Activated CD4-positive, CD25-positive, alpha-beta regulatory T cell treated with anti-CD3 and anti-CD28 coated beads, Interleukin-2, amount 50 U/mL, for 72 hours (primary cell): ENCODE data around the gene TMEM151B.
"Not testable (repeated sequence)": the region's sequence is repeated elsewhere in the genome, so short reads cannot be mapped to it uniquely, and the experiment has no call there.

Experiments used
- DNase-seq: peaks from one replicate; pipeline ENCODE4 v3.0.0; 2021

TMEM151B gene

DNA sequence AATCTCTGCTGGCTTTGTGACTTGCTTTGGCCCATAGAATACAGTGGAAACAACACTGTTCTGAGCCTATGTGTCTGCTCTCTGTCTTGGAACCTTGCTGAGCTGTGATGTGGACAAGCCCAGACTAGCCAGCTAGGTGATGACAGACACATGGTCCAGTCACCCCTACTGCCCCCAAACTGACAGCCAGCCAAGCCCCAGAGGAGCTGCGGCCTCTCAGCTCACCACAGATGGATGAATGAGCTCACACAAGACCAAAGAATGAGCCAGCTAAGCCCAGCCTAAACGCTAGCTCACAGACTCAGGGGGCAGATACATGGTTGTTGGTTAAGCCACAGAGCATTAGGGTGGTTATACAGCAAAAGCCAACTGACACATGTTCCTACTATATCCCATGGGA lies 38.8 kb downstream of the TMEM151B start:
- DNase-seq: no peak

DNA sequence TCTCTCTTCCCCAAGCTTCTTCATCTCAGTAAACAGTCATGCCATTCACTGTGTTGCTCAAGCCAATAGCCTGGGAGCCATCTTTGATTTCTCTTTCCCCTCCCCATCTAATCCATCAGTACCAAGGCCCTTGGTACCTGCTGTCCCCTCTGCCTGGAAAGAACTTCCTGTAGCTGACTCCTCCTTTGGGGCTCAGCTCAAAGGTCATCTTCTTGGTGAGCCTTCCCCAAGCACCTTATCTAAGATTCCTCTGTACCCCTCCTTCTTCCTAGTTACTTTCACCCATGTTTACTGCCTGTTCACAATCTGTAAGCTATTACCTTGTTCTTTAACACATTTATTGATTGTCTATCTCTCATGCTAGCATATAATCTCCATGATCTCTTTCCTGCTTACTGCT lies 39.4 kb downstream of the TMEM151B start:
- DNase-seq: no peak

DNA sequence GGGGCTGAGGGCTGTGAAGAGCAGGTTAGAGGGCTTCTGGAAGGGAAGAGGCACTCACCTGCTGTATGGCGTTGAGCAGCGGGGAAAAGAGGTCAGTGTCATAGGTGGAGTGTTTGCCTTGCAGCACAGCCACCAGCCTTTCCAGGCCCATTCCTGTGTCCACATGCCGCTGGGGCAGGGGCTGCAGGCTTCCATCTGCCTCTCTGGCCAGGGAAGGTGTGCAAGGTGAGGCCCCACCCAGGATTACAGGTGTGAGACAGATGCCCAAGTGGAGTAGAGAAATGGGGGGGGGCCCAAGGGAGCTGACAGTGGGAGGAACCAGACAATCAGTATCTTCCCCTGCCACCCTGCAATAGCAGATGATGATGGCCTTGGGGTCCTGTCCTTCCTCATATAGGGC lies 40.0 kb downstream of the TMEM151B start:
- DNase-seq: no peak

DNA sequence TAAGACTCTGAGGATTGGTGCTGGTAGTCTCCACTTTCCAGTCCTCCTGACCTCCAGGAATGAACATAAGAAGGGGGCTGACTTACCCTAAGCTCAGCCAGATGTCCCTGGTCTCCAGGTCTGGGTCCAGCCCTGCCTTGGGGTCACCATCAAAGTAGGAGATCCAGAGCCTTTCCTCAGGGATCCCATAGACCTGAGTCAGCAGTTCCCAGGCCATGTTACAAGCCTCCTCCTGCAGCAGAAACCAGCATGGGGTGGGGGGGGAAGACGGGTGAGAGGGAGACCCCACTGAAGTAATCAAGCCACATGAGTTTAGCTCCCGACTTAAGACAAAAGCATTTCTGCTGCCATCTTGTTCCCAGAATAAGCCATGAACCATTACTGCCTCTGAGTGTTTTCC lies 41.1 kb downstream of the TMEM151B start:
- DNase-seq: no peak

DNA sequence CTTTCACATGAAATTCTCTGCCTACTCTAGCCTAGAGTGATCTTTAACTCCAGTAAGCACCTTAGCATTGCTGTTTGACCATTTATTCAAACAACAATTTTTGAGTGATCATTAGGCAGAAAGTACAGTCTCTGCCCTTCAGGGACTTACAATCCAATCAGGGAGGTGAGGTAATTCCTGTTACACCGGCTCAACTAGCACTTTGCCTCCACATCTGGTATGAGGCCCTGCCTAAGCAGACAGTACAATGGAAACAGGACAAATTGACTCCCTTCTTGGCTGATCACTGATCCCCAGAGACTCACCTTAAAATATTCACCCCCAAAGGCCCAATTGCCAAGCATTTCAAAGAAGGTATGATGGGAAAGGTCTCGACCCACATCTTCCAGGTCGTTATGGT lies 41.5 kb downstream of the TMEM151B start:
- DNase-seq: no peak

DNA sequence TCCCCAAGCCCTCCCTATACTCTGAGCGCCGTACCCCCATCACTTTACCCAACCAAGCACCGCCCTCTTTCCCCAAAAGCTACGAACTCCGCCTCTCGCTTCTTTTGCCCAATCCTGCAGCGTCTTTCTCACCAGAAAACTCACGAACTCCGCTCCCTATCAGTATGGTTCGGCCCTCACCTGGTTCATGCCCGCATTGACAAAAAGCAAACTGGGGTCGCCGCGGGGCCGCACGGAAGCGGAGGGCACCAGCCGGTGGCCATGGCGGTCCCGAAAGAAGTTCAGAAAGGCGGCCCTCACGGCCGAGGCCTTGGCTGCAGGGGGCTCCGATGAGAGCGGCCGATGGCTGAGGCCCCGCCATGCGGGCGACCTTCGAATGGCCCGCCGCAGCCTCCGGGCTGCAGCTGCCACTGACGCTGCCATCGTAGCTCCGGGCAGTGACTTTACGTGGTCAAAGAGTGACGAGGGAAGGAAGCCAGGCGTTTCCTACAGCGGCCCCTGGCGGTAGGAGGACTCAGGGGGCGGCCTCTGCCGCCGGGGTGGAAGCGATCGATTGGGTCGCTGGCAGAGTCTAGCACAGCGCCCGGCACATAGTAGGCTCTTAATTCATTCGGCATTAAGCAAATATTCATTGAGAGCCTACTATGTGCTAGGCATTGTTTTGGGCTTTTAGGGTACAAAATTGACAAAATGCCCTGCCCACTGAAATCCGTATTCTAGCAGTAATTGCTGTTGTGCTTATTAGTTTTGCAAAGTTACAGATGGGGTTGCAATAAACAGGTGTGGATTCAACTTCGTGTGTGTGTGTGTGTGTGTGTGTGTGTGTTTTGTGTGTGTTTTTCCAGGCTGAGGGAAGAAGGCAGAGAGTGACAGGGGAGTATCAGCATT lies 42.9 kb downstream of the TMEM151B start, which contains the start of gene AARS2:
TSS of gene AARS2 (minus strand) at position 447 of the 888 bp plus-strand sequence. CDS start at position 423, 24 bp downstream.
- DNase-seq: peak; percentile 97

DNA sequence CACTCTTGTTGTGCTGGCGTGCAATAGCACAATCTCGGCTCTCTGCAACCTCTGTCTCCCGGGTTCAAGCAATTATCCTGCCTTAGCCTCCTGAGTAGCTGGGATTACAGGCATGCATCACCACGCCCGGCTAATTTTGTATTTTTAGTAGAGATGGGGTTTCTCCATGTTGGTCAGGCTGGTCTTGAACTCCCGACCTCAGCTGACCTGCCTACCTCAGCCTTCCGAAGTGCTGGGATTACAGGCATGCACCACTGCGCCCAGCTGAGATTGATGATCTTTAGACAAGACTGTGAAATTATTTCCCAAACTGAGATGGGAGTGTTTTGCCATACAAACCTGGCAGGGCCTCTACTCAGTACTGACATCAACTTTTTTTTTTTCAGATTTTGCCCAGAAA lies 44.4 kb downstream of the TMEM151B start:
- DNase-seq: not testable (repeated sequence)

DNA sequence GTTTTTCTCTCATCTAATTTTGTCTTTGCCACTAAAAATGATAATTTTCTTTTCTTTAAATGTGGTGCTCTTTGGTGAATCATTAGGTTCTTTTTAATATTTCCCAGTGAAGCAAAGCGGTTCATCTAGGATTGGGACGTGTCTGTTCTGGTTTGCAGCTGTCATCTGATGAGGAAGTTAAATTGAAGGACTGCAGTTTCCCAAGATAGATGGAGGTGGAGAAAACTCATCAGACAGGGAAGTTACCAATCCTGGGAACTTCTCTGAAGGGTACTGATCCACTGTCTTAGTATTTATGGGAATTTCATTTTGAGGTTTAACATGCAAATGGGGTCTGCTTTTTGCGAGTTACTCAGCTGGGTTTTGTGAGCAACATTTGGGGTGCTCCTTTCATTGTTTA lies 45.3 kb downstream of the TMEM151B start:
- no peak for DNase-seq

DNA sequence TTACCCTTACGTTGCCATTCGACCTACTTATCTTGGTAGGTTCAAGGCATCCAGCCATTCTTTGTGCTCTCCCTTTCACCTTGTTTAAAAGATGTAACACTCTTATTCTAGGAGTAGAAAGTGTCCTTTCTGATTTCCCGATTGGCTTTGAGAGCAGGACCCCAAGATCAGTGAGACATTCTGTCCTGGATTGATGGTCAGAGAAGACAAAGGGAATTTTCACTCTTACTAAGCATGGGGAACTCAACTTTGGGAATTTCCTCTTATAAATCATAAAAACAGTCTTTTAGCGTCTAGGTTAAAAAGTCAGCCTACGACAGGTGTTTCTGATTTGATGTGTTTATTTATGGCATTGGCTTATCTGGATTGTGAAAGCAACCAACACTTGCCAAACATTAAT lies 45.7 kb downstream of the TMEM151B start:
- DNase-seq: no peak

DNA sequence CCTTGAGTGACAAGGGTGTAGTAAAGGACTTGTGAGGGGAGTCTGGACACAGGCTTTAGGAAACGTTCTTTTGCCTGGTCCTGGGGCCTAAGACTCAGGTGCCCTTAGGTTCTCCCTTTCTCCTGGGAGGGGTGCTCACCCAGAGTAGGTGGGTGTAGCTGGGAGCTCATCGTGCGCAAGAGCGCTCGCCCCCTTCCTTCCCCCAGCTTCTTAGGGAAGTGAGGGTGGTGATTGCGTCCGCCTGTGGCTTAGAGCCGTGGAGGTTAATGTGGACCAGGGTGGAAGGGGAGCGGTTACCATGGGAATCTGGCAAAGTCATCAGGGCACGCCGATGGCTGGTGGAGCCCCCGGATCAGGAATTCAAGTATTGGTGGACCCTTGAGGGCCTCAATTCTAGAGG lies 46.2 kb downstream of the TMEM151B start:
- no peak for DNase-seq

DNA sequence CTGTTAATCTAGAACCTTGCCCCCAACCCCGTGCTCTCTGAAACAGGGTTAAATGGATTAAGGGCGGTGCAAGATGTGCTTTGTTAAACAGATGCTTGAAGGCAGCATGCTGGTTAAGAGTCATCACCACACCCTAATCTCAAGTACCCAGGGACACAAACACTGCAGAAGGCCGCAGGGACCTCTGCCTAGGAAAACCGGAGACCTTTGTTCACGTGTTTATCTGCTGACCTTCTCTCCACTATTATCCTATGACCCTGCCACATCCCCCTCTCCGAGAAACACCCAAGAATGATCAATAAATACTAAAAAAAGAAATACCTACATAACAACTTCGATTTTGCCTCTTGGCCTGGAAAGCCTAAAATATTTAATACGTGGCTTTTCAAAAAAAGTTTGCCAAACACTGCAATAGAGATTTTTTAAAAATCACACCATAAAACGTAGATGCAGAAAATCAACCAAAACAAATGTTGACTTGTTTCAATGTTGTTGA lies 46.9 kb downstream of the TMEM151B start:
- not testable (repeated sequence) for DNase-seq

DNA sequence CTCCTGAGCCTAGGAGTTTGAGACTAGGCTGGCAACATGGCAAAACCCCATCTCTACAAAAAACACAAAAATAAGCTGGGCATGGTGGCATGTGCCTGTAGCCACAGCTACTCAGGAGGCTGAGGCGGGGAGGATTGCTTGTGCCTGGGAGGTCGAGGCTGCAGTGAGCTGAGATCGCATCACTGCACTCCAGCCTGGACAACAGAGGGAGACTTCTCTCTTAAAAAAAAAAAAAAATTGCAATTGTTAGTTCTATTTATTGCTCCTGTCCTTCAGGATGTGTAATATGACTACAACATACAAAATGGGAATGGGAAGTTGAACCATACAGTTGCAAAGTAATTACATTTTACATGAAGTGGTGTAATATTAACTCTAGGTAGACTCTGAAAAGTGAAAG lies 51.0 kb downstream of the TMEM151B start:
- DNase-seq: no peak

DNA sequence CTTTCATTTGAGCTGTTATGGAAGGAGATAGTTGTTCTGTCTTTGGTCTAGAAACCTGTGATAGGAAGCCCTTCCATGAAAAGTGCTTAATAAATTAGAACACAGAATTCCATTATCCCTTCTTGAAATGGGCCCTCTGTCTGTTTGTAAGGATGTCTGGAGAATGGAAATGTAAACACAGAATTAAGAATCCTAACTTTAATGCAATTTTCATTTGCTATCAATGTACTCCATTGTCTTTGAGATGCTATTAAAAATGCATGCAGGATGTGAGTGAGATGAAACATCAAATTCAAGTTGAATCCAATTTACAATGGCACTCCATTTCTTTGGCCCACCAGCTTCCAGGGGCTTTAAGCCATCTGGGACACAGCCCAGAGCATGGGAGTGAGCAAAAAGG lies 56.8 kb downstream of the TMEM151B start:
- DNase-seq: no peak

DNA sequence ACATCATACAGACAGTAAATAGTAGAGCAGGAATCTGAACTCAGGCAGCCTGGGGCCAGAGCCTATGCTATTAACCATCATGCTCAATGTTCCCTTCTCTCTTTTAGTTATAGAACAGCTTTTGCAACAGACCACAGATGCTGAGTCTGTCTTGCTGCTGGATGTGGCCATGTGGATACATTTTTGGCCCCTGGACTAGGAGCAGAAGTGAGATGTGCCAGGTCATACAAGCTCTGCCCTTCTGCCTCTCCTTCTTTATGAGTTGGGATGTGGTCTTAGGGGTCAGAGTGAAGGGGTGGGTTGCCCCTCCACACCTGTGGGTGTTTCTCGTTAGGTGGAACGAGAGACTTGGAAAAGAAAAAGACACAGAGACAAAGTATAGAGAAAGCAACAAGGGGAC lies 57.5 kb downstream of the TMEM151B start:
- DNase-seq: no peak

DNA sequence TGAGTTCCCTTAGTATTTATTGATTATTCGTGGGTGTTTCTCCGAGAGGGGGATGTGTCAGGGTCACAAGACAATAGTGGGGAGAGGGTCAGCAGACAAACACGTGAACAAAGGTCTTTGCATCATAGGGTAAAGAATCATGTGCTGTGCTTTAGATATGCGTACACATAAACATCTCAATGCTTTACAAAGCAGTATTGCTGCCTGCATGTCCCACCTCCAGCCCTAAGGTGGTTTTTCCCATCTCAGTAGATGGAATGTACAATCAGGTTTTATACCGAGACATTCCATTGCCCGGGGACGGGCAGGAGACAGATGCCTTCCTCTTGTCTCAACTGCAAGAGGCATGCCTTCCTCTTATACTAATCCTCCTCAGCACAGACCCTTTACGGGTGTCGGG lies 58.0 kb downstream of the TMEM151B start:
- not testable (repeated sequence) for DNase-seq

DNA sequence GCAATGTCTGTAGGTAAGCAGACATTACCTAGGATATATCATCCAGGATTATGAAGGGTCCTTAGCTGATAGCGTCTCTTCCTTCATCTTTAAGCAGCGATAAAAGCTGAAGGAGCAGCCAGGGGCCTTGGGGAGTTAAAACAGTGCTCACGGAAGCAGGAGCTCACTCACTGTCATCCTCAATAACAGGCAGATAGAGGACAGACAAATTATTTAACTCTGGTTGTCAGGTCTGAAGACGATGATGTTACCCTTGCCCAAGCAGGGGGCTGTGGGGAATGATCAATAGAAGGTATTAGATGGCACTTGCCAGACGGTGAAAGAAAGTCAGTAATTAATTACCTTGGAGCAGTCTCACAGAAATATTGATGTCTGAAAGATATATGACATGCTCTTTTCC lies 59.6 kb downstream of the TMEM151B start:
- DNase-seq: no peak

DNA sequence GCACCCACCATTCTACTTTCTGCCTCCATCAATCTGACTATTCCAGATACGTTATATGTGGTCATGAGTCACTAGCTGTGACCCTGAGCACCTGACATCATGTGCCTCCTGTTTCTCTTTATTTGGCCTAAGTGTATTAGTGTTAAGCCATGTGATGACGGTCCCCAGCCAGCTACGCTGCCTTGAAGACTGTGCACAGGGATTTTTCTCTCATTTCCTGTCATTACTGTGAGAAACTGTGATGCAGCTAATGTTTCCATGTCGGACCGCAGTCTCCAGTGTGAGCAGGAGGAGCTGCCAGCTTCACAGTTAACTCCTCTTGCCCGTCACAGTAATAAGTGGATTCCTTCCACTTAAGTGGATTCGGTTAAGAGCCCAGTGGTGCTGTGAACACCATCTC lies 62.3 kb downstream of the TMEM151B start:
- DNase-seq: no peak

DNA sequence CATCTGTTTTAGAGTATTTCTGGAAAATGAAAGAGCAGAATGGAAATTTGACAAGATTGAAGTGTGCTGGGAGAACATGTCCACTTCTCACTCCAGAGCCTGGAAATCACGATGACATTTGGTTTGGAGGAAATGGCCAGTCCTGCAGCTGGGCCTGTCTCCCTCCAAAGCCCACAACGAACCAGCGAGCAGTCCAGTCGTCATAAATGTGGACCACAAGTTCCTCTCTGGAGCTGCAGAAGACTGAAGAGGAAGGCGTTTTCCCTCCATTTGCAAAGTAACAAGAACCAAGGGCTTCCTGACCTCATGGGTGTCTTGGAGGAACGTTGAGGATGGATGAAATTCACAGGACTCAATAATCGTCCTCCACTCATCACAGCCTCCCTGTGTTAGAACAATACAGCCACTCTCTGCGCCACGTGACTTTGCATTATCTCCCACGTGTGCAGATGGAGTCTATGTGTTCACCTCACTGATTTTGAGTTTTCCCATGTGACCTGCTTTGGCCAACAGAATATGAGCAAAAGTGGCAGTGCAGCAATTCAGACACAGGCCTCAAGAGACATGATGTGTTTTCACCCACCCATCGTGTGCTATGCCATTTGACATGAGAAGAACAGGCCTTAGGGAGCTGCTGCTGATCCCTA lies 63.1 kb downstream of the TMEM151B start:
- DNase-seq: no peak

DNA sequence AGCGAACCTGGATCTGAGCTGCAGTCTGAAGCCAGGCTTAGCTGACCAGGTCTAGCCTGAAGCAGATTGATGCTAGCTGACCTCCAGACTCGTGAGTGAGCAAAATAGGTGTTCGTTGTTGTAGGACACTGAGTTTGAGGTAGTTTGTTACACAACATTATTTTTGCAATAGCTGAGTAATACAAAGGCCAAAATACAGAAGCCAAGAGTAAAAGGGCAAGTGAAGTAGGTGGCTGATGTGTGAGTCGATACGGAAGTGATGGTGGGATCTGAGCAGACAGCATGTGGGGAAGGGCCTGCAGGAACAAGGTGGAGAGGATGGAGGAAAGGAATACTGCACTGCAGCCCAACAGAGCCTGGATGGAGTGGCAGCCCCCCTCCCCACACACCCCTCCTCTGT lies 63.7 kb downstream of the TMEM151B start:
- no peak for DNase-seq

DNA sequence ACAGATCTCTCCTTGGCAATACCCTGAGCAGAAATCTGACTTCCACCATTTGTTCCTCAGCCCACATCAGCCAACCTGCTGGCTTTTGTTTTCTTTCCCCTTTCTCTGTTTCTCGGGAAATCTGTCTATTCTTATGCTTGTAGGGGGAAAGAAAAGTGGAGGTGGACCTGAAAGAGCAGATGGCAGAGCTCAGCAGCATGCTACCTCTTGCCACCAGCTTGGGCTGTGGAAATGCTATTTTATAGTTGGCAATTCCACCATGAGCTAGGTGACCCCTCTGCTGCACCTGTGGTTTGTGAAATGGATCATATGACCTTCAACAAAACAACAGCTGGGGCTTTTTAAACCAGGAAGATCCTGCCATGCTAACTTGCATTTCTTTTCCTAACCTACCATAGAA lies 65.4 kb downstream of the TMEM151B start:
- no peak for DNase-seq

DNA sequence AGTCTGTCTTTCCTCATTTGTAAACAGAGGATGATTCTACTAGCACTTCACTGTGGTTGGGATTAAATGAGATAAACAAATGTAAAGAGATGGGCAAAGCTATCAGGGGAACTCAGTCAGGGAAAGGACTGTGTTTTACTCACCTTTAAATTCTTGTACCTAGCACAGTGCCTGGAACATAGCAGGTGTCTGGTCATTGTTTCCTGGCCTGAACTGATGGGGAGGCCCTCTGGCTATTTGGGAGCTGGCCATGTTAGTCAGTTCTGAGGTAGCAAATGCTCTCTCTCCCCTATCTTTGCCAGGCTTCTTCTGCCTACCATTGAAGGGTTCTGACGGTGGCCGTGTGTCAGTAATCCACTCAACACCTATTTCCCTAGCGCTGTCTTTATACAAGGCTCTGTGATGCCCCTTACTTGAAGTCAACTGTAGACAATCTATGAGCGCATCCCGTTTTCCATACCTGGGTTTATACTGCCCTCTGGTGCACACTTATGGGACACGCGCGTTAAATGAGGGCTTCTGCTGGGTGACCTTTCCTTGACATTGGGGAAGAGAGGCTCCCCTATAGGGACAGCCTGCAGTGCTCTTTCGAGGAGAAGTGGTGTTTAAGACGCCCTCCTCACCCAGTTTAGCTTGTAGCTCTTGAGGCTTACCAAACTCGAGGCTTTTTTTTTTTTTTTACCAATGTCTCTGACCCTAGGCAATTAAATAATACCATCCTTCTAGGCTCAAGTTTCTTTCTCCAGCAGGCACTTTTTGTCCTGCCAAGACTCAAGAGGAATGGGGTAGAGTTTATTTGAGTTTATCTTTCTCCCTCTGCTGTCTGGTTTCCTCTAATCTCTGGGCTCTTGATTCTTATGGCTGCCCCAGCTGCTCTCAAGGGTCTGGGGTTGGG lies 68.2 kb downstream of the TMEM151B start:
- peak; percentile 61 for DNase-seq

DNA sequence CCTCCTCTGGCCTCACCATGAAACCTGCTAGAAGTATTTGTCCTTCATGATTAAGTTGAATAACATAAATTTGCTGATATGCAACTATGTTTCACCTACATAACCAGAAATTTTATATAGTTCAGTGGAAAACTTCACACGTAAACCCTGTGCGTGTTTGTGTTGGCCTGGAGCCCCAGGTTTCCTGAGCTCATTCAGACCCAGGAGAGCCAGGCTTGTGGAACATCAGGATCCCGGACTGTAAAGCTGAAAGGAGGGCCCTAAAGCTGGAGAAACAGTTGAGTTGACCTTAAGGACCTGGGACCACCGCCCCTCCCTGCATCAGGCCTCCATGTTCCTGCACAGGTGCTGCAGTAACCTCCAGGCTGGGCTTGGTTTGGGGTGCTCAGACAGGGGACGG lies 69.1 kb downstream of the TMEM151B start:
- DNase-seq: no peak
